HG02642 (cell line): ENCODE results near the gene ZSCAN4.

Experiments
- ATAC-seq: cut with Tn5 transposase; IDR thresholded peaks from one replicate; pipeline ENCODE4 v1.9.1; 2021; ENCODE audit warnings: mild to moderate bottlenecking; ENCODE audit not compliant: unreplicated experiment, poor library complexity

ZSCAN4 gene

GRCh38 chr19:57672466-57672865, 3.7 kb downstream of the ZSCAN4 start:
- ATAC-seq = no peak

GRCh38 chr19:57675881-57676280, 7.1 kb downstream of the ZSCAN4 start:
- no peak for ATAC-seq

- no peak for ATAC-seq
These were observed 13.6 kb downstream of the ZSCAN4 start for GRCh38 chr19:57682226-57682766.

GRCh38 chr19:57686727-57687126, 18.0 kb downstream of the ZSCAN4 start:
- ATAC-seq = no peak

GRCh38 chr19:57687363-57688010, 18.8 kb downstream of the ZSCAN4 start:
- no peak for ATAC-seq

GRCh38 chr19:57688011-57688763, 19.5 kb downstream of the ZSCAN4 start:
- ATAC-seq = no peak

- no peak for ATAC-seq
These were observed 21.0 kb downstream of the ZSCAN4 start for GRCh38 chr19:57689750-57690149.

GRCh38 chr19:57701625-57702024, 32.9 kb downstream of the ZSCAN4 start:
- ATAC-seq = no peak

GRCh38 chr19:57706346-57706745, 37.6 kb downstream of the ZSCAN4 start:
- ATAC-seq = no peak

GRCh38 chr19:57708641-57709361, 40.1 kb downstream of the ZSCAN4 start, which contains the start of gene ZNF154:
ZNF154 (minus strand) TSS chr19:57709204; CDS start chr19:57708971, 233 bp downstream.
- ATAC-seq = no peak

GRCh38 chr19:57709616-57710015, 40.9 kb downstream of the ZSCAN4 start:
- no peak for ATAC-seq

- ATAC-seq = no peak
These were observed 43.5 kb downstream of the ZSCAN4 start for GRCh38 chr19:57712222-57712621.

GRCh38 chr19:57719424-57719823, 50.7 kb downstream of the ZSCAN4 start:
- no peak for ATAC-seq

- no peak for ATAC-seq
These were observed 51.3 kb downstream of the ZSCAN4 start for GRCh38 chr19:57719901-57720519.

GRCh38 chr19:57720878-57721277, 52.1 kb downstream of the ZSCAN4 start:
- ATAC-seq = no peak
